VCaP (cell line): ENCODE data around the gene GINS2.

Experiments used
- H3K27ac ChIP-seq: fragments of 450-650 bp; 2 replicates; pipeline ENCODE4 v1.5.1; 2017
- TF ChIP-seq, protein P1 (sequence below): fragments of 450-650 bp; conservative IDR thresholded peaks from 2 replicates; pipeline ENCODE4 v1.5.1; 2017; ENCODE audit warnings: mild to moderate bottlenecking, moderate library complexity

GINS2 gene

DNA sequence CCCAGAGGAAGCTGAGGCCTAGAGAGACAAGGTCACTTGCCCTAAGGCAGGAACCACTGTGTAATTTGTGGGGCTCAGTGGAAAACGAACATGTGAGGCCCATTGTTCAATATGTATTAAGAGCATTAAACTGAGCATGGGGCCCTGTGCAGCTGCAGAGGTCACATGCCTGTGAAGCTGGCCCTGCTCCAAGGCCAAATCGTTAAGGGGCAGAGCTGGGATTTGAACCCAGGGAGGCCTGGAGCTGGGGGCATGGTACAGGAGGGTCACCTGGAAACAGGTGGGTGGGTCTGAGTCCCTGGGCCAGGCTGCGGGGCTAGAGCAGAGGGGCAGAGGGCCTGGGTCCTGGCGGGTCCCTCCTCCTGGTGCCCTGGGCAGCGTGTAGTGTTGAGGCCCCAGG, 42.4 kb upstream of the GINS2 start:
- TF ChIP-seq, protein P1, sequence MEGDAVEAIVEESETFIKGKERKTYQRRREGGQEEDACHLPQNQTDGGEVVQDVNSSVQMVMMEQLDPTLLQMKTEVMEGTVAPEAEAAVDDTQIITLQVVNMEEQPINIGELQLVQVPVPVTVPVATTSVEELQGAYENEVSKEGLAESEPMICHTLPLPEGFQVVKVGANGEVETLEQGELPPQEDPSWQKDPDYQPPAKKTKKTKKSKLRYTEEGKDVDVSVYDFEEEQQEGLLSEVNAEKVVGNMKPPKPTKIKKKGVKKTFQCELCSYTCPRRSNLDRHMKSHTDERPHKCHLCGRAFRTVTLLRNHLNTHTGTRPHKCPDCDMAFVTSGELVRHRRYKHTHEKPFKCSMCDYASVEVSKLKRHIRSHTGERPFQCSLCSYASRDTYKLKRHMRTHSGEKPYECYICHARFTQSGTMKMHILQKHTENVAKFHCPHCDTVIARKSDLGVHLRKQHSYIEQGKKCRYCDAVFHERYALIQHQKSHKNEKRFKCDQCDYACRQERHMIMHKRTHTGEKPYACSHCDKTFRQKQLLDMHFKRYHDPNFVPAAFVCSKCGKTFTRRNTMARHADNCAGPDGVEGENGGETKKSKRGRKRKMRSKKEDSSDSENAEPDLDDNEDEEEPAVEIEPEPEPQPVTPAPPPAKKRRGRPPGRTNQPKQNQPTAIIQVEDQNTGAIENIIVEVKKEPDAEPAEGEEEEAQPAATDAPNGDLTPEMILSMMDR: no peak
- H3K27ac ChIP-seq: no peak overlapping the region

DNA sequence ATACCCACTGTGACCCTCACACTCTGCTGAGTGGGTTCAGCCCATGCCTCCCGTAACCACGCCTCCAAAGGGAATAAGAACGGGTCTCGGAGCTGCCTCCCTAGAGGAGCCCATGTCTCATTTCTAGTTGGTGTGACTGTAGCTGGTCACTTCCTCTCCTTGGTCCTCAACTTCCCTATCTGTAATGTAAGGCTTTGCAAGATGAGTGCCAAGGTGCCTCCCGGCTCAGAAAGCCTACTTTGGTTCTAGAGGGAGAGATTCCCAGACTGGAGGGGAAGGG, 41.4 kb upstream of the GINS2 start:
- TF ChIP-seq, protein P1: no peak
- no peak overlapping the region for H3K27ac ChIP-seq

DNA sequence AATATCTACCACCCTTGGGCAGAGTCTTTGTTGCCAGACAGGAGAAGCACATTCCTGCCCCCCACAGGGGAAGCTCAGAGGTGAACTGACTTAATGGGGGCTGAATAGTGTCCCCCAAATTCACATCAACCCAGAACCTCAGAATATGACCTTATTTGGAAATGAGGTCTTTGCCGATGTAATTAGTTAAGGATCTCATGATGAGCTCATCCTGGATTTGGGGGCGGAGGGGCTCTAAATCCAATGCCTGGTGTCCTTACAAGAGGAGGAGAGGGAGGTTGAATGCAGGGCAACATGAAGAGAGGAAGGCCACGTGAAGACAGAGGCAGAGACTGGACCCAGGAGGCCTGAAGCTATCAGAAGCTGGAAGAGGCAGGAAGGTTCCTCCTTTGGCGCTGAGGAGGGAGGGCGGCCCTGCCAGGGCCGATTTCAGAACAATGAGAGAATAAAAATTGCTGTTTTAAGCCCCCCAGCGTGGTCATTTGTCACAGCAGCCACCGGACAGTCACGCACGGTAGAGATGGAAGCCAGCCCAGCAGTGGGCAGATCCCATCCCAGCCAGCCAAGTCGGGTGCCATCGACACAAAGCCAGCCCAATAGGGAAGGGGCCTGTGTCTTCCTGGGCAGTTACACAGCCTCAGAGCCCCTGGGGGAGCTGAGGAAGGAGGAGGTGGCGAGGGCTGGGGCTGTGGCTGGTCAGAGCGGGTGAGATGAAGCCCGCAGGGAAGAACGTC, 40.9 kb upstream of the GINS2 start:
- TF ChIP-seq, protein P1: no peak
- H3K27ac ChIP-seq: no peak overlapping the region

DNA sequence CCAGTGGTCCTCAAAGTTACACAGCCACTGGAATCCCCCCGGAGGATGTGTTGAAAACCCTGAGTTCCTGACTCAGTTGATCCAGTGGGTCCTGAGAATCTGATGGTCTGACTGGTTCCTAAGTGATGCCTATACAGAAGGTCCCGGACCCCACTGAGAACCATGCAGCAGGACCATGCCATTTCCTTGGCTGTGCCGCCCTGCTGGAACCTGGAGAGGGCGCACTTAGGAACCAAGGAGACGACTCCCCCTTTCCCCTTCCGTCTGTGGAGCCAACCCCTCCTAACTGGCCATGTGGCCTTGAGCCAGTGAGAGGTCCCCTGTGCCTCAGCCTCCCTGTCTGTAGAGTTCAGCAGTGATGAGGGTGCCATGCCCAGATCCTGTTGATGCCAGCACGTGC, 40.1 kb upstream of the GINS2 start:
- TF ChIP-seq, protein P1: no peak
- no peak overlapping the region for H3K27ac ChIP-seq

DNA sequence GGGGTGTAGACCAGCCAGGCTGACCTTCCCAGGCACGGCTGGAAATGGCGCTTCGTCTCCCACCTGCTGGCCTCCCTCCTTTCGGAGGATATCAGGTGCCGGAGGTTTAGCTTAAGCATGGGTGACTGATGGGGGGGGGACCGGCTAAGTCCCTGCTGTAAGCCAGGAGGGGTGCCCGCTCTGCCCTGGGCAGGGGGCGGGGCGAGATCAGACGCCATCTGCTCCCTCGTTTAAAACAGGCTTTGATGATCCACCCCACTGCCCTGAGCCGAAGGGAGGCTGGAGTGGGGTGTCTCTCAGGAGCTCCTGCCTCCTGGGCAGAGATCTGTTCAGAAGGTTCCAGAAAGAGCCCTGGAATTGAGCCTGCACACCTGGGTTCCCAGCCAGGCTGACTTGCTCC, 36.2 kb upstream of the GINS2 start:
- no peak overlapping the region for H3K27ac ChIP-seq
- TF ChIP-seq, protein P1: no peak

DNA sequence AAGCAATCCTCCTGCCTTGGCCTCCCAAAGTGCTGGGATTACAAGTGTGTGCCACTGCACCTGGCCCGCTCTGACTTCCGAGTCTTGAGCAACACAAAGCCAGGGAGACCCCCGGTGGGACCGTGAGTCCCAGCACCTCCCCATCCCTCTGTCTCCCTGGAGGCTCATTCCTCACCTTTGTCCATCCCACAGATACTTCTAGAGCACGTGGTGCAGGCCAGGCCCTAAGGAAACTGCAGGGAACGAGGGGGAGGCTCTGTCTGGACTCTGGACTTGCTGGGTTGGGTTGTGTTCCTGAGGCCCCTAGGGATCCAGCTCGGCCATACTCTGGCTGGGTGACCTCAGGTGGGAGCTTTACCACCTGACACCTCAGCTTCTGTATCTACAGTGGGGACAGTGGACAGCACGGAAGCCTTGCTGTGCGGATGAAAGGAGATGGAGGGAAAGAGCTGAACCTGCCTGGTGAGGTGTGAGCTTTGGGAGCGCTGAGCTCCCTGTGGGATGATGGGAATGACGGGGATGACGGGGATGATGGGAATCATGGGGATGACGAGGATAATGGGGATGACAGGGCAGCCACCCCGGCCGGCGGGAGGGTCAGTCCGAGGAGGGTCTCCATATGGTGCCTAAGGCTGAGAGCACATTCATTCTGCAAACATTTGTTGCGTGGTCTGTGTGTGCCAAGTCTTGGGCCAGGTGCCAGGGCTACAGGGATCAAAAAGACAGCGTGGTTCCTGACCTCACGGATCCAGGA, 35.5 kb upstream of the GINS2 start:
- TF ChIP-seq, protein P1: no peak
- H3K27ac ChIP-seq: no peak overlapping the region

DNA sequence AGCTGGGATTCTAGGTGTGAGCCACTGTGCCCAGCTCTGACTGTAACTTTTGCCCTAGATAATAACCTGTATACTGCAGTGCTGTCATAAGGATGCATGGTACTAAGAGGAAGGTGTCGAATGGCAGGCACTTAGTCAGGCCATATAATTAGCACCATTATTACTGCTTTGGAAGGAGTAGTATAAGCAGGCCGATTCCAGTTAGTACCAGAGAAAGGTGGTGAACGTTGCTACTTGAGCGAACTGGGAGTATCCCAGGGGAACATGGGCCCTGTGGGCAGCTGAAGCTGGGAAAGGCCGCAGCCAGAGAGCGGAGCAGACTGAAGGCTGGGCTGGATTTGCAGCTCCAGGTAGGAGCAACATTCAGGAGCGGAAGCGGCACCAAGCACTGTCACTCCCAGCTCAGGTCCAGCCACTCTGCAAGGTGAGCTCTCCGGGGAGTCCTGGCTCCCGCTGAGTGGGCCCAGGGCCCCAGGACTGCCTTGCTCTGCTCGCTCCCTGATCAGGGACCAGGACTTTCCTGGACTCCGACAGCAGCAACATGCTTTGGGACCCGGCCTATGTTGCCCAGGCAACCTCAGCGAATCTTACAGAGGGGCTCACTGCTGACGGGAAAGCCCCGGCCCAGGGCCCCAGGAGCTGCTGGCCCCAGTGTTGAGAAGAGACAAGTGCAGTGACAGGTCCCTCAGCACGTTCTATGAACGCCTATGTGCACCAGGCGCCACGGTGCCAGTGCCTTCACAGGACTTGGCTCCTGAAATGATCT, 33.6 kb upstream of the GINS2 start:
- no peak overlapping the region for H3K27ac ChIP-seq
- TF ChIP-seq, protein P1: no peak
